GM21526 (cell line): Measurements from ENCODE around the gene CFTR.

Experiments used
- ATAC-seq: cut with Tn5 transposase; IDR thresholded peaks from one replicate; pipeline ENCODE4 v1.9.1; 2021; ENCODE audit warnings: moderate library complexity; ENCODE audit not compliant: unreplicated experiment, low FRiP score

CFTR gene

DNA sequence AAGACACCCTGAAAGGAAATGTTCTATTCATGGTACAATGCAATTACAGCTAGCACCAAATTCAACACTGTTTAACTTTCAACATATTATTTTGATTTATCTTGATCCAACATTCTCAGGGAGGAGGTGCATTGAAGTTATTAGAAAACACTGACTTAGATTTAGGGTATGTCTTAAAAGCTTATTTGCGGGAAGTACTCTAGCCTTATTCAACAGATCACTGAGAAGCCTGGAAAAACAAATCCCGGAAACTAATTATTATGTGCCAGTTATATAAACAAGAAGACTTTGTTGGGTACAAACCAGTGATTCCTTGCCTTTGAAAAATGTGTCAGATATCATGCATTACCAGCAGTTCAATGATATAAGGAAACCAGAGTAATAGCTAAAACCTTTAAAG is 160.1 kb downstream of the CFTR start:
- ATAC-seq: no peak

DNA sequence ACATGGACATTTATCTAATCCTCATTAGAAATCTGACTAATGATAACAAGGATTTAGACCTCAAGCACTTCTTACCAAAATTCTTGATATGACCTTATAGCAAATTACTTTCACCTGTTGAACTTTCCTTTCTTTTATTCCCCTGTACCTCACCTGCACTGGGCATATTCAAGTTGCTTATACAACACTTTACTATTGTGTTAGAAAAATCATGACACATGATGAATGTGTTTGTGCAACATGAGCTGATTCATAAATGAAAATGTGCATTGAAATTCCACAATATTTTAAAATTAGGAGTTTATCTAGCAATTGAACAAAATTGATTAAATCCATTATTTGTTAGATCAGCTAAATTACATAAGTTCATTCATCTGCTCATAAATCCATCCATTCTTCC is 160.6 kb downstream of the CFTR start:
- no peak for ATAC-seq

DNA sequence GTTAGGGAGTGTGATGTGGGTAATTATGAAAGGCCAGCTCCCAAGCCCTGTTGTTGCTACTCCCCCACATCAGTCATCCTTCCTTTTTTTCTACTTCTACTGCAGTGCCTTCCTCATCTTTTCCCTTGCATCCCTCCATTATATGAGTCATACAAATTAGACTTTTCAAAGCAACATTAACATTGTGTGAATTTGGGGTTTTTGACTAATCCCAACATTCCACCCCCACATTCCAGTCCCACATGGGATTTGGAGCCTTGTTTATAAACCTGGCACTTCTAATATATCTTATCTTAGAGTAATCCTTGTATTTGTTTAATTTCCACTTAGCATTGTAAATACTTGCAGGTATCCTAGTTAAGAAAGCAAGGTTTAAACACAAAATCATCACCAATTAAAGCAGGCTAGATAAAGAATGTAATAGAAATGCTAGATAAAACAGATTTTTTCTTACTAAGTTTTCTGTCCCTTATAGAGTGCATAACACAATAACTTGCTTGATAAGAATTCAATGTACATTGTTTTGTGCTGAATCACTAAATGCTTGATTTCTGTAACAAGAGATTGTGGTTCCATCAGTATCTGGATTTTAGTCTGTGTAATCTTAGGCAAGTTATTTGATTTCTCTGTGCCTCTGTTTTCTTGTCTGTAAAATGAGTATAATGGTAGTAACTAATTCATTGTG is 165.8 kb downstream of the CFTR start:
- ATAC-seq: no peak

DNA sequence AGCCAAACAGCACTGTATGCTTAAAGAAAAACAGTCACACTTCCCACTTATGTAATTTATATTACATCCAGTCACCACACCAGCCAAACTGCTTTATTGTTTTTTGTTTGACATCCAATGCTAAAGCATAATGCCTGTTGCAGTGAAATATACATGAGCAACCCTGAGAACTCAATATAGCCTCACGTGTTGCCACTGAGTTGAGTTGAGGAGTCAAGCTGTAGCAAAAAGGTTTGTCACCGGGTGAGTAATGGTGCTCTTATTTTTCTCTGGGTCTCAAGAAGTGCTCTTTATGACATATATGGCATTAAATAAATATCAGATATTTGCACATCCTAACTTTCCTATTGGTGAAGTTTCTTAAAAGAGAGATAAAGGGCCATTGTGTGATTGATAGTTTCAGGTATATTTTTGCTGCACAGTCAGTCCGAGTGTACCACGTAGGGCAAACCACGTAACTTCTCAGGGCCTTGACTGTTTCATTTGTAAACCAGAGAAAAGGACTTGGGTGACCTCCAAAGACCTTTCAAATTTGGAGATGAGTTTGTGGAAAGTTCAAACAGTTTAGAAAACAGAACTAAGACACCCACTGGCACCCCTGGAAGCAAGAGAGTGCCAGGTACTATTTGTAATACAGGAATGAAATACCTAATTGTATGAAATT is 168.5 kb downstream of the CFTR start:
- ATAC-seq: no peak

DNA sequence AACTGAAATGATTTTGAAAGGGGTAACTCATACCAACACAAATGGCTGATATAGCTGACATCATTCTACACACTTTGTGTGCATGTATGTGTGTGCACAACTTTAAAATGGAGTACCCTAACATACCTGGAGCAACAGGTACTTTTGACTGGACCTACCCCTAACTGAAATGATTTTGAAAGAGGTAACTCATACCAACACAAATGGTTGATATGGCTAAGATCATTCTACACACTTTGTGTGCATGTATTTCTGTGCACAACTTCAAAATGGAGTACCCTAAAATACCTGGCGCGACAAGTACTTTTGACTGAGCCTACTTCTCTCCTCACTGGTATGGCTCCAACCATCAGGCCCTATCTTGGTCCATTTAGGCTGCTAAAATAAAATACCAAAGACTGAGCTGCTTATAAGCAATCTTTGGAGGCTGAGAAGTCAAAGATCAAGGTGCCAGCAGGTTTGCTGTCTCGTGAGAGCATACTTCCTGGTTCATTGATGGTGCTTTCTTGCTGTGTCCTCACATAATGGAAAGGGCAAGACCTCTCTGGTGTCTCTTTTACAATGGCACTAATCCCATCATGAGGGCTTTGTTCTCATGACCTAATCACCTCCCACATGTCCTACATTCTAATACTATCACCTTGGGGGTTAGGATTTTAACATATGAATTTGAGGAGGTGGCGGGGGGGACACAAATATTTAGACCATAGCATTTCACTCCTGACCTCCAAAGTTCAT is 173.3 kb downstream of the CFTR start:
- no peak for ATAC-seq

DNA sequence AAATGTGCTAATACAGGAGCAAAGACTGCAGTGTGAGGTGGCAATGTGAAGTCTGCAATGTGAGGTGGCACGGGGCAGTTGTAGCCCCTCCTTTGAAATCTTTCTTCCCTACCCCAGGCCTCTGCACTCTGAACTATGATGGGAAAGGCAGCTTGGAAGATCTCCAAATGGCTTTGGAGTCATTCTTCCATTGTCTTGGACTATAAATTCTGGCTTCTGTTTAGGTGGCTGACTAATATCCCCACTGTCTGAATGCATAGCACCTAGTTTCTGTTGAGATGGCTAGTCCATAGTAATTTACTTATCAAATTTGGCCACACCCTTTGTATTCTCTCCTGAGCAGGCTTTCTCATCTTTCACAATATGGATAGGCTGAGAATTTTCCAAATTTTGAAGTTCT is 175.0 kb downstream of the CFTR start:
- ATAC-seq: no peak

DNA sequence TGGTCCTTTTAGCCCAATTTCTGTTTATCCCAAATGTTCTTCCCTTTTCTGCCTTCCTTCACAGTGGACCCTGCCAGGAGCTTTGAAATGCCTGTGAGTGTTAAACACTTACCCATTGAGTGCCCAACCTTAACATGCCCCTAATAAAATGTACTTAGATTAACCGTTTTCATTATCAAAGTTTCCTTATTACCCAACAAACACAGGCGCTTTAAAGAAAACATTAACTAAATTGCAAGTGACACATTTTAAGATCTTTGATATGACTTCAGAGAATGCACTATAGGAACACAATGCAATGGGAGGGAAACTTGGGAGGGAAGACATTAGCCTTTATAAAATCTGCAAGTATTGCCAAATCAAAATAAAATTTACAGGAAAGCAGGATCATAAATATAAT is 177.0 kb downstream of the CFTR start:
- no peak for ATAC-seq

DNA sequence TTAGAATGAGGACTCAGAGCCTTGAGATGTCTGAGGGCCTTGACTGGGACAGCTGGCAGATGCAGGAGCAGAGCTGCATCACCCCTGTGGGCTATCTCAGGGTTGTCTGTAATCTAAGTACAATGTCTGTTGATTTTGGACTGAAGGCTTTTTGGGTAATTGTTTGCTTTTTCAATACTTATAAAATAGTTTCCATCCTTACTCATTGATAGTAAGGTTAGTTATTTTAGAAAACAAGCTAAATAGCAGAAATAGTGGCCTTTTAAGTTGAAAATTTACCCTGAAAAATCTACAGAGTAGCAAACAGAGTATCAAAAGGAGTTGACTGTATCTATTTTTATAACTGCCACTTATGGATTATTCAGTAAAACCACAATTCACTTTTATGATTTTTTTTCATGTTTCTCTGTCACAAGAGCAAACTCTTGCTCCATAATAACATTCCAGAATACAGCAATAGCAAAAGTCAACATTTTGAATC is 179.7 kb downstream of the CFTR start:
- no peak for ATAC-seq

DNA sequence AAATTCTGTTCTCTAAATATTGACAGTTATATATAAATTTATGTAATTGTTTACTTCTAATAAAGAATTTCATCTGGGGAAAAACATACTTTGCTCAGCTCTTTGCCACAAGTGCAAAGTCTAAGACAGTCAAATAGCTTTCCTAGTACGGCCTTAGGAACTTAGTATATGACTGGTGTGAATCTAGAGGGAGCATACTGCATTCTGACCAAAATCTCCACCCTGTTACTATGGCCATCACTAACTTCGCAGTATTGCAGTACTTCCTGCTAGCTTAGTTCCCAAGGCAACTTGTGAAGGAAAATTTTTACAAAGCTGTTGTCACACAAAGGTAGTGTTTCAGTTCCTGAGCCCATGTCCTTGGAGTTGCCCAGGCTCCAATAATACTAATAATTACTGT is 181.5 kb downstream of the CFTR start:
- no peak for ATAC-seq

DNA sequence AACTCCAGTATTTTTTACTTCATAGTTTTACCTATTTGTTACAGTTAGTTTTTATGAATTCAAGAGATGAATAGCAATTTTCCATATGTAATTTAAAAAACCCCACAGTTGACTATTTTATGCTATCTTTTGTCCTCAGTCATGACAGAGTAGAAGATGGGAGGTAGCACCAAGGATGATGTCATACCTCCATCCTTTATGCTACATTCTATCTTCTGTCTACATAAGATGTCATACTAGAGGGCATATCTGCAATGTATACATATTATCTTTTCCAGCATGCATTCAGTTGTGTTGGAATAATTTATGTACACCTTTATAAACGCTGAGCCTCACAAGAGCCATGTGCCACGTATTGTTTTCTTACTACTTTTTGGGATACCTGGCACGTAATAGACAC is 184.2 kb downstream of the CFTR start:
- no peak for ATAC-seq

DNA sequence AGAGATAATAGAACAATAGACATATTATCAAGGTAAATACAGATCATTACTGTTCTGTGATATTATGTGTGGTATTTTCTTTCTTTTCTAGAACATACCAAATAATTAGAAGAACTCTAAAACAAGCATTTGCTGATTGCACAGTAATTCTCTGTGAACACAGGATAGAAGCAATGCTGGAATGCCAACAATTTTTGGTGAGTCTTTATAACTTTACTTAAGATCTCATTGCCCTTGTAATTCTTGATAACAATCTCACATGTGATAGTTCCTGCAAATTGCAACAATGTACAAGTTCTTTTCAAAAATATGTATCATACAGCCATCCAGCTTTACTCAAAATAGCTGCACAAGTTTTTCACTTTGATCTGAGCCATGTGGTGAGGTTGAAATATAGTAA is 185.5 kb downstream of the CFTR start:
- no peak for ATAC-seq

DNA sequence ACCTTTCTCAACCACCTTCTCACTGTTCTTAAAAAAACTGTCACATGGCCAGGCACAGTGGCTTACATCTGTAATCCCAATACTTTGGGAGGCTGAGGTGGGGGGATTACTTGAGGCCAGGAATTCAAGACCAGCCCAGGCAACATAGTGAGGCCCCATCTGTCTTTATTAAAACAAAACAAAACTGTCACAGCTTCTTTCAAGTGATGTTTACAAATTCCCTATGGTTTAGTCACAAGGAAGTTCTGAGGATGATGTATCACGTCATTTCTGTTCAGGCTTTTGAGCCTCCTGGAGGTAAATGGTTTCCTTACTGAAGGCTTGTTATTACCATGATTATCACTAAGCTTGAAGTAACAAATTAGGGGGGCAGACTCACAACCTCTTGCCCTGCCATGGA is 186.2 kb downstream of the CFTR start:
- ATAC-seq: no peak

DNA sequence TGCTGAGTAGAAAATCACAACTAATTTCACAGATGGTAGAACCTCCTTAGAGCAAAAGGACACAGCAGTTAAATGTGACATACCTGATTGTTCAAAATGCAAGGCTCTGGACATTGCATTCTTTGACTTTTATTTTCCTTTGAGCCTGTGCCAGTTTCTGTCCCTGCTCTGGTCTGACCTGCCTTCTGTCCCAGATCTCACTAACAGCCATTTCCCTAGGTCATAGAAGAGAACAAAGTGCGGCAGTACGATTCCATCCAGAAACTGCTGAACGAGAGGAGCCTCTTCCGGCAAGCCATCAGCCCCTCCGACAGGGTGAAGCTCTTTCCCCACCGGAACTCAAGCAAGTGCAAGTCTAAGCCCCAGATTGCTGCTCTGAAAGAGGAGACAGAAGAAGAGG is 186.9 kb downstream of the CFTR start:
- ATAC-seq: no peak

DNA sequence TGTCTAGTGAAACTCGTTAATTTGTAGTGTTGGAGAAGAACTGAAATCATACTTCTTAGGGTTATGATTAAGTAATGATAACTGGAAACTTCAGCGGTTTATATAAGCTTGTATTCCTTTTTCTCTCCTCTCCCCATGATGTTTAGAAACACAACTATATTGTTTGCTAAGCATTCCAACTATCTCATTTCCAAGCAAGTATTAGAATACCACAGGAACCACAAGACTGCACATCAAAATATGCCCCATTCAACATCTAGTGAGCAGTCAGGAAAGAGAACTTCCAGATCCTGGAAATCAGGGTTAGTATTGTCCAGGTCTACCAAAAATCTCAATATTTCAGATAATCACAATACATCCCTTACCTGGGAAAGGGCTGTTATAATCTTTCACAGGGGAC is 187.6 kb downstream of the CFTR start:
- no peak for ATAC-seq

DNA sequence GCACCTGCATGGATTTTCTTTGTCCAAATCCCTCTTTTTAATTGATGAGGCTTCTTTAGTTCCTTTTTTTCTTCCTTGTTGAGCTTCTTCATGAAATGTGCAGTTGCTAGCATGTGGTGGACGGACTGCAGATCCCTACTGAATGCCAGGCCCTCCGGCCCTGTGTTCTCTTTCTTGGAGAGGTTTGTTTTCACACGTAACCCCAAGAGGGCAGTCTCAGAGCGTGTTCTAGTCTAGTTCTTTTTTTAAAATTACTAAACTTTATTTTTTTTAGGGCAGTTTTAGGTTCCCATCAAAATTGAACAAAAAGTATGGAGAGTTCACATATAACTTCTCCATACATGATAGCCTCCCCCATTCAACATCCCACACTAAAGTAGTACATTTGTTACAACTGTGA is 190.0 kb downstream of the CFTR start:
- ATAC-seq: no peak

DNA sequence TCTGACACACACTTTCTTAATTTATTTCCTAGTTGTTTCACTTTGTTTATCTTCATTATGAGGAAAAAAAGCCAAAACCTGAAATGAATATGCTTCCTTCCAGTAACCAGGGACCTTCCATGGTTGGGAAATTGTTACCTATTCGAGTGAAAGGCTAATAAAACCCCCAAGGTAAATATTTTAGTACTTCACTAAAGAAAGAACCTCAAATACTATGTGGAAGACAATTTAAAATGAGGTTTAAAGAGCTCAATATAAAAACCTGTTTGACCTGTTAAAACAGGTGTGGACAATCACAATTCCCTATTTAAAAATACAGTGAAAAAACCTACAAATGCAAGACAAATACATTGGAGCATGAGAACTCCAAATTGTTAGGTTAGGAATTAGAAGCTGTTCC is 192.6 kb downstream of the CFTR start:
- no peak for ATAC-seq

DNA sequence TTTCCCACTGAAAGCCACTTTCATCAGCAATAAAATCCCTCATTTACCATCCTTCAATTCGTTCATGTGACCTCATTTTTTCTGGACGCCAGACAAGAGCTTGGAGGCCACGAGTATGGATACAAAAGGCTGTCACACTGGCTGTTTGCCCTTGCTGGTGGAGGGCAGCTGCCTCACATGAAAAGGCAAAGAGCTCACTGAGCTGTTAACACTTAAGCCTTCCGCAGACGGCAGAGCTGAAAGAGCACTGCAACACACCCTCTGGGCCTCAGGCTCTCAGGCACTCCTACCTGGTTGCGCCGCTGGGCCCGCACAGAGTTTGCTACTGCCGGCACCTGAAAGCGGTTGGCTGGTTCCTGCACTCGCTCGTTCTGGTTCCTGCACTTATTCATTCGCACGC is 193.5 kb downstream of the CFTR start:
- no peak for ATAC-seq

DNA sequence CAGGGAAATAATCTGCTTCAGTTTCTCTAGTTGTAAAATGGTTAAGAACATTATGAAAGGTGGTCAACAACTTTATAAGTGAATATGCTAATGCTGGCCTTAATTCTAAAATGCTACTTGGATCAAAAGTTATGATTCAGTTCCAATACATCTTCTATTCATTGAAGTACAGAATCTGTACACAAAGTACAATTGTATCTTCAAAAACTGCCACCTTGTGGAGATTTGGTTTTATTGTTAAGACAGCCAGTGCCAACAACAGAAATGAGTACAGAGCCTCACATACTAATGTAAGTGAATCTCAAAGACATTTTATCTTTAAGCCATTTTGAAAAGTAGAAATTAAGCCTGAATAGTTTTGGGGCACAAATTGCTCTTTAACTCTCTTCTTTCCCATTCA is 194.0 kb downstream of the CFTR start:
- ATAC-seq: no peak

DNA sequence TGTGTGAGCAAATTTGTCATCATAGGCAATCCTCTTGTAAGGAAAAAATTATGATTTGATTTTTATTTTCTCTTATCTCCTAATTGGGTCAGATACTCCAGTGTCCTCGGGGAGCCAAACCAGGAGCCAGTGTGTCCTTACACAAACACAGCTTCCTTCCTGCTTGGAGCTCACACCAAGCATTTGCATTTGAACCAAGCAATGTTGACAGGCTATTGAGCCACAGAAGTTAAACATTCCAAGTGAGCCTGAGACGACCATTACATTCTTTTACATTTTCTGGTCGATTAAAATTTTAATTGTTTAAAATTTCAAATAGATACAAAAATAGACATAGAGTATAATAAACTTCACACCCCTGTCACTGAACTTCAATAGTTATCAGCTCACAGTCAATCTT is 194.8 kb downstream of the CFTR start:
- no peak for ATAC-seq

DNA sequence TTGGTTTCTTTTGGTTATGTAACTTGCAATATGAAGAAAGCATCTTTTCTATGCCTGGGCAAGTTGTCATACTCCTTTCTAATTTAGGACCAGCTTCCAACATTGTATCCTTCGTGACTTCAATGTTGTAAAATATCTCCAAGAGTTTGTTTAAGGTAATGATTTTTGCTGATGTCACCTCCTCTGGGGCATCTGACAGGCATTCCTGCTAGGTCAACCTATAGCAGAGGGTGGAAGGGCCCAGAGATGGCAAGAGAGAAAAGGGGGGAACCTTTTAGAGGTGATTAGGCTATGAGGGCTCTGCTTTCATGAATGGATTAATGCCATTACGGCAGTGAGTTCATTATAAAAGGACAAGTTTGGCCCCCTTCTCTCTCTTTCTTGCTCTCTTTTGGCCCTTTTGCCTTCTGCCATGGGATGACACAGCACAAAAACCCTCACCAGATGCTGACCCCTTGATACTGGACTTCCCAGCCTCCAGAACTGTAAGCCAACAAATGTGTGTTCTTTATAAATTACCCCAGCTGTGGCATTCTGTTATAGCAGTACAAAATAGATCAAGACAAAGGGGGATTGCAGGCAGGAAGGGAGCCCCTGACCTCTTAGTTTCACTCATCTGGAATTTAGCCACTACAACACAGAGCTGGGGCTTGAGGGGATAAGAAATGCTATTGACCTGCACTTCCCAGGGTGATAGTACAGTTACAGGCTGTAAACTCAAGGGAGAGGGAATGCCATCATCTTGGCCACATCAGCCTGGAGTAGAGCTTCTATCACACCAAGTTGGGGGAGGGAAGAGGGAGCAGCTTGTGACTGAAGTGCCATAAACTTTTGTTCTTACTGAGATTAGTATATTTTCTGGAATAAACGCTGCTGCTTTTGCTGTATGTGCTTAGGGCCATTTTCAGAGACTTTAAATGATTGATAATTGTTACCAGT is 195.9 kb downstream of the CFTR start:
- no peak for ATAC-seq

DNA sequence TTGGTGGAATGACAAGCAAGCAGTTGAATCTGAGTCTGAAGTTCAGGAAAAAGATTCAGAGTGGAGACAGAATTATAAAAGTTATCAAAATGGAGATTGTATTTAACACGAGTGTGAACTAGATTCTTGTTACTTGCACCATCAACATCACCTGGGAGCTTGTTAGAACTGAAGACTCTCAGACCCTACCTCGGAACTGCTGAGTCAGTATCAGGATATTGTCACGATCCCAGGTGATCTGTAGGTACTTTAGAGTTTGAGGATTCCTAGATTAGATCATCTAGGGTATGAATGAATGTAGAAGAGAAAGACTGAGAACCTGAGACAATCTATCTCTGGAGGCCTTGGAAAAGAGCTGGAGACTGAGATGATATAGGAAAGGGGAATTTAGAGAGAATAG is 199.3 kb downstream of the CFTR start:
- ATAC-seq: no peak
